GM12892 (cell line): Measurements from ENCODE around the gene ZNF483.

Experiments used
- POLR2A ChIP-seq: IDR thresholded peaks from 2 replicates; pipeline ENCODE4 v1.6.1; 2011; ENCODE audit warnings: low read depth, low read length, control low read depth
- POLR2AphosphoS5 ChIP-seq: IDR thresholded peaks from 2 replicates; pipeline ENCODE4 v1.6.1; 2011; ENCODE audit warnings: low read depth, low read length, control low read depth
- TAF1 ChIP-seq: IDR thresholded peaks from 2 replicates; pipeline ENCODE4 v1.6.1; 2011; ENCODE audit warnings: low read depth, mild to moderate bottlenecking, control low read depth, low read length, borderline replicate concordance

- TF ChIP-seq POLR2AphosphoS5 (no peak), POLR2A (no peak), TAF1 (no peak)
These were observed 85.2 kb downstream of the ZNF483 start for GRCh38 chr9:111610149-111610548.
